HG03139 (cell line): ENCODE measurements around the gene RBM4.

ENCODE experiments used
- ATAC-seq: cut with Tn5 transposase; IDR thresholded peaks from one replicate; pipeline ENCODE4 v1.9.1; 2021; ENCODE audit not compliant: unreplicated experiment

The RBM4 gene

GRCh38 chr11:66687831-66688281 lies 49.4 kb downstream of the RBM4 start:
- ATAC-seq = no peak

GRCh38 chr11:66688561-66689534 lies 50.3 kb downstream of the RBM4 start:
- ATAC-seq = no peak

GRCh38 chr11:66689661-66690590 lies 51.4 kb downstream of the RBM4 start:
- ATAC-seq = no peak

GRCh38 chr11:66691311-66691980 lies 52.9 kb downstream of the RBM4 start:
- no peak for ATAC-seq

GRCh38 chr11:66692446-66692845 lies 53.9 kb downstream of the RBM4 start:
- ATAC-seq = no peak

GRCh38 chr11:66692871-66693331 lies 54.4 kb downstream of the RBM4 start:
- no peak for ATAC-seq

- no peak for ATAC-seq
These were observed 55.0 kb downstream of the RBM4 start for GRCh38 chr11:66693356-66694055.

- ATAC-seq = no peak
These were observed 55.5 kb downstream of the RBM4 start for GRCh38 chr11:66694056-66694410.

GRCh38 chr11:66694732-66695207 lies 56.3 kb downstream of the RBM4 start:
- ATAC-seq = no peak
